OCI-LY7 (cell line): ENCODE measurements around the gene MMADHC.

ENCODE experiments used
- CTCF ChIP-seq: fragments of 200-600 bp; sonication (generic); conservative IDR thresholded peaks from 2 replicates; pipeline ENCODE4 v1.5.1; 2014; ENCODE audit warnings: mild to moderate bottlenecking, antibody characterized with exemption, low read length, moderate library complexity, mixed read lengths
- EZH2phosphoT487 ChIP-seq: fragments of 200-600 bp; sonication (generic); IDR thresholded peaks from 2 replicates; pipeline ENCODE4 v1.6.1; 2018; ENCODE audit warnings: low read depth, borderline replicate concordance, mild to moderate bottlenecking, mixed run types, antibody characterized with exemption, low read length, moderate library complexity, mixed read lengths

GRCh38 chr2:149564097-149564496, 23.5 kb downstream of the MMADHC start:
- TF ChIP-seq CTCF, result no peak
- no peak for TF ChIP-seq EZH2phosphoT487
